T-cell (primary cell): ENCODE data around the gene PEAK3. TPM values are rescaled to one million over a fixed set of nuclear protein-coding genes. Genes with fewer than 3 reads are reported as not detected.

Source experiments
- ATAC-seq, 4 experiments: fragments of 200-7000 bp in 3 of 4; fragments of 150-1000 bp in 1 of 4; cut with Tn5 transposase; replicated peaks in 1 of 4; 1 replicate in 3 of 4; 2 replicates in 1 of 4; pipeline ENCODE4 v1.10.0; 2021; ENCODE audit warnings: moderate library complexity in 3 of 4, mild to moderate bottlenecking in 2 of 4, moderate number of reproducible peaks in 1 of 4
- CTCF ChIA-PET, 2 donors: fragments of 300-600 bp; sonication (Branson Sonifier 250); formaldehyde crosslinking; loops; one replicate each; lab custom pipeline; 2022; ENCODE audit warnings: antibody characterized with exemption in 2 of 2; lab: Charles Lee
- POLR2A ChIA-PET, 2 donors: fragments of 300-600 bp; sonication (Branson Sonifier 250); formaldehyde crosslinking; loops; one replicate each; lab custom pipeline; 2022; ENCODE audit warnings: antibody characterized with exemption in 2 of 2; lab: Charles Lee
- DNase-seq, 35 experiments: peaks; one replicate each; pipeline versions ENCODE4 v3.0.0 to v3.0.0-alpha.2; 2013 to 2023
- H3K27ac ChIP-seq: one replicate; pipeline ENCODE4 v1.5.1; 2013; ENCODE audit warnings: low read length
- H3K27me3 ChIP-seq, 2 experiments: replicated peaks in 1 of 2; 1 replicate in 1 of 2; 2 replicates in 1 of 2; pipeline versions ENCODE4 v1.6.1 to v1.7.0; 2013; ENCODE audit warnings: low read length in 1 of 2, mixed read lengths in 1 of 2; ENCODE audit not compliant: control insufficient read depth in 2 of 2, insufficient read depth in 2 of 2; ENCODE audit errors: extremely low read depth in 1 of 2
- H3K36me3 ChIP-seq, 2 donors: 1 replicate in 1 of 2; 2 replicates in 1 of 2; pipeline versions ENCODE4 v1.6.1 to v1.7.0; 2013; ENCODE audit warnings: low read length in 1 of 2; ENCODE audit not compliant: control insufficient read depth in 2 of 2, insufficient read depth in 1 of 2; ENCODE audit errors: extremely low read depth in 1 of 2
- H3K4me1 ChIP-seq, 2 experiments: 1 replicate in 1 of 2; 2 replicates in 1 of 2; pipeline versions ENCODE4 v1.6.1 to v1.7.0; 2013; ENCODE audit warnings: low read length in 2 of 2, mixed read lengths in 1 of 2; ENCODE audit not compliant: insufficient read depth in 2 of 2, control insufficient read depth in 1 of 2; ENCODE audit errors: extremely low read depth in 1 of 2
- H3K4me3 ChIP-seq, 2 donors: 1 replicate in 1 of 2; 2 replicates in 1 of 2; pipeline versions ENCODE4 v1.5.1 to v1.7.0; 2013; ENCODE audit warnings: mild to moderate bottlenecking in 2 of 2, low read length in 1 of 2, moderate library complexity in 1 of 2; ENCODE audit not compliant: control insufficient read depth in 1 of 2; ENCODE audit errors: extremely low read depth in 1 of 2
- H3K9me3 ChIP-seq: 2 replicates; pipeline ENCODE4 v1.7.0; 2013
- H3K27ac Mint-ChIP-seq, 2 donors: one replicate each; pipeline ENCODE4 v1.8.0; 2020 to 2021; ENCODE audit warnings: mild to moderate bottlenecking in 2 of 2, mixed read lengths in 2 of 2
- H3K27me3 Mint-ChIP-seq, 2 donors: one replicate each; pipeline ENCODE4 v1.8.0; 2021 to 2022; ENCODE audit warnings: mixed read lengths in 2 of 2
- H3K36me3 Mint-ChIP-seq: one replicate; pipeline ENCODE4 v1.8.0; 2021; ENCODE audit warnings: mixed read lengths
- H3K4me1 Mint-ChIP-seq, 3 donors: one replicate each; pipeline ENCODE4 v1.8.0; 2020 to 2022; ENCODE audit warnings: mixed read lengths in 3 of 3, mild to moderate bottlenecking in 1 of 3
- H3K4me3 Mint-ChIP-seq, 3 donors: one replicate each; pipeline ENCODE4 v1.8.0; 2020 to 2022; ENCODE audit warnings: mild to moderate bottlenecking in 3 of 3, mixed read lengths in 3 of 3, moderate library complexity in 3 of 3
- H3K9me3 Mint-ChIP-seq, 3 donors: one replicate each; pipeline ENCODE4 v1.8.0; 2020 to 2022; ENCODE audit warnings: mixed read lengths in 3 of 3
- WGBS: methylation state at CpG from one replicate; pipeline ENCODE4 v1.1.5; 2013; ENCODE audit warnings: missing lambda C conversion rate; ENCODE audit not compliant: insufficient coverage; 5-methylcytosine and 5-hydroxymethylcytosine counted together
- total RNA-seq, 35 experiments: library from RNA in 6 of 35; stranded (reverse) in 6 of 35; fragments of 120-200 nt in 1 of 35; gene quantifications; one replicate each; pipeline versions ENCODE4 v1.2.1 to v1.2.4 and lab custom pipeline; 2013 to 2026

The PEAK3 gene
- total RNA-seq, 5 donors from 2014 or later (not counting 1 experiment from before 2014, with no cell fraction given) = 0.22 to 0.49 (median 0.30) TPM; not detected in 2

GRCh38 chr19:2270157-2270422 lies 11.9 kb downstream of the PEAK3 start:
- no peak for ATAC-seq
- Histone ChIP-seq H3K27me3 (no peaks in the 10 kb centered on the region), H3K36me3 (peaks cover 0 to 24% of the 10 kb centered on the region in 2 donors), H3K4me3 (peak overlapping the region; percentile 96 to 99), H3K4me1 (peaks cover 6 to 50% of the 10 kb centered on the region in 2 experiments), H3K9me3 (no peaks in the 10 kb centered on the region), H3K27ac (peak overlapping the region; percentile 85)
- H3K27me3 Mint-ChIP-seq = no peaks in the 10 kb centered on the region
- no peaks in the 10 kb centered on the region for H3K9me3 Mint-ChIP-seq
- H3K4me3 Mint-ChIP-seq = peak overlapping the region; percentile 90 to 91 (median 90)
- ChIA-PET POLR2A (interaction anchor here in 1 of 2 donors (0.6 kb wide), 1 partner anchor 119 kb away, joined by 3 read pairs; the partner anchor contains the start of gene AP3D1), CTCF (no interaction called here)
- H3K4me1 Mint-ChIP-seq = peaks cover 44 to 47% (median 47%) of the 10 kb centered on the region in 3 donors
- WGBS = under 1% methylated on average over 27 of the region's 30 CpGs
- H3K27ac Mint-ChIP-seq = peak overlapping the region; percentile 88 to 91
- peak in 4 of 35 experiments; percentile 29 to 52 (median 38) for DNase-seq
- peaks cover 12% of the 10 kb centered on the region for H3K36me3 Mint-ChIP-seq

- under 1% methylated on average over 94 of the region's 103 CpGs for WGBS
- Histone ChIP-seq H3K4me3 (peak overlapping the region; percentile 96 to 99), H3K27me3 (no peaks in the 10 kb centered on the region)
These were observed 12.5 kb downstream of the PEAK3 start for GRCh38 chr19:2269244-2270156.

GRCh38 chr19:2268861-2269243 lies 13.1 kb downstream of the PEAK3 start:
- Mint-ChIP-seq H3K4me1 (peaks cover 34 to 38% (median 35%) of the 10 kb centered on the region in 3 donors), H3K27ac (peak overlapping the region in 1 of 2 donors; percentile 60), H3K4me3 (peak overlapping the region; percentile 90 to 91 (median 90)), H3K36me3 (peaks cover 10% of the 10 kb centered on the region), H3K9me3 (no peaks in the 10 kb centered on the region), H3K27me3 (no peaks in the 10 kb centered on the region)
- DNase-seq (no peak), ATAC-seq (no peak)
- Histone ChIP-seq H3K4me1 (peaks cover 4 to 39% of the 10 kb centered on the region in 2 experiments), H3K9me3 (no peaks in the 10 kb centered on the region), H3K4me3 (peak overlapping the region; percentile 55 to 91), H3K36me3 (peaks cover 0 to 24% of the 10 kb centered on the region in 2 donors), H3K27ac (peak overlapping the region; percentile 60), H3K27me3 (no peaks in the 10 kb centered on the region)
- POLR2A ChIA-PET = no interaction called here
- CTCF ChIA-PET = no interaction called here
- 0% methylated on average over 13 of the region's 19 CpGs for WGBS

More at GRCh38 chr19:2269244-2270156, 12.5 kb downstream of the PEAK3 start:
- peaks cover 10% of the 10 kb centered on the region for H3K36me3 Mint-ChIP-seq
- H3K27ac Mint-ChIP-seq = peak overlapping the region; percentile 88 to 91
- H3K4me1 ChIP-seq = peaks cover 6 to 46% of the 10 kb centered on the region in 2 experiments
- ATAC-seq (peak; percentile 80 to 86 (median 84)), DNase-seq (peak; percentile 95 to 99 (median 99))
- H3K27me3 Mint-ChIP-seq = no peaks in the 10 kb centered on the region
- H3K9me3 Mint-ChIP-seq = no peaks in the 10 kb centered on the region
- ChIA-PET POLR2A (no interaction called here), CTCF (no interaction called here)
- peak overlapping the region; percentile 90 to 91 (median 90) for H3K4me3 Mint-ChIP-seq
- peak overlapping the region; percentile 85 for H3K27ac ChIP-seq
- H3K9me3 ChIP-seq = no peaks in the 10 kb centered on the region
- peaks cover 0 to 24% of the 10 kb centered on the region in 2 donors for H3K36me3 ChIP-seq
- H3K4me1 Mint-ChIP-seq = peaks cover 41 to 45% (median 41%) of the 10 kb centered on the region in 3 donors

GRCh38 chr19:2268480-2268830 lies 13.5 kb downstream of the PEAK3 start:
- DNase-seq (no peak), ATAC-seq (no peak)
- Mint-ChIP-seq H3K4me1 (peaks cover 31 to 34% (median 31%) of the 10 kb centered on the region in 3 donors), H3K9me3 (no peaks in the 10 kb centered on the region), H3K27ac (peak overlapping the region; percentile 19 to 60), H3K27me3 (no peaks in the 10 kb centered on the region), H3K36me3 (peaks cover 10% of the 10 kb centered on the region), H3K4me3 (peak overlapping the region; percentile 90 to 91 (median 90))
- H3K36me3 ChIP-seq = peaks cover 0 to 23% of the 10 kb centered on the region in 2 donors
- no peaks in the 10 kb centered on the region for H3K27me3 ChIP-seq
- H3K4me3 ChIP-seq = peak overlapping the region; percentile 55 to 91
- ChIA-PET CTCF (no interaction called here), POLR2A (interaction anchor here in 1 of 2 donors (0.6 kb wide), 1 partner anchor 10 kb away, joined by 5 read pairs; no protein-coding TSS in a partner anchor)
- WGBS = no CpG with 5 or more reads among the region's 4 CpGs
- peak overlapping the region; percentile 60 for H3K27ac ChIP-seq
- no peaks in the 10 kb centered on the region for H3K9me3 ChIP-seq
- H3K4me1 ChIP-seq = peaks cover 4 to 35% of the 10 kb centered on the region in 2 experiments

- H3K36me3 Mint-ChIP-seq = peaks cover 1% of the 10 kb centered on the region
- H3K27ac Mint-ChIP-seq = peak overlapping the region; percentile 34 to 43
- ATAC-seq = no peak
- POLR2A ChIA-PET = interaction anchor here in 1 of 2 donors (0.5 kb wide), 1 partner anchor 8 kb away, joined by 3 read pairs; no protein-coding TSS in a partner anchor
- no peaks in the 10 kb centered on the region for H3K27me3 Mint-ChIP-seq
- peaks cover 12 to 20% (median 18%) of the 10 kb centered on the region in 3 donors for H3K4me1 Mint-ChIP-seq
- peak overlapping the region in 1 of 3 donors; percentile 43 for H3K4me3 Mint-ChIP-seq
- CTCF ChIA-PET = no interaction called here
- Histone ChIP-seq H3K4me3 (no peak overlapping the region), H3K27ac (no peak overlapping the region), H3K27me3 (no peaks in the 10 kb centered on the region), H3K9me3 (no peaks in the 10 kb centered on the region), H3K36me3 (peaks cover 0 to 2% of the 10 kb centered on the region in 2 donors), H3K4me1 (peaks cover 4 to 20% of the 10 kb centered on the region in 2 experiments)
- 39% methylated on average over 12 of the region's 18 CpGs for WGBS
- peak in 2 of 35 experiments; percentile 45 to 59 for DNase-seq
- no peaks in the 10 kb centered on the region for H3K9me3 Mint-ChIP-seq
These were observed 15.6 kb downstream of the PEAK3 start for GRCh38 chr19:2266183-2266993.
